Mesenchymal stem cell (in vitro differentiated cells and primary cell): ENCODE data around the gene TRMT10B.
A peak's percentile ranks its signal among the peaks of the same experiment; 100 is the strongest.

Experiments used
- DNase-seq: peaks from one replicate; pipeline ENCODE4 v3.0.0-alpha.2; 2013
- H2AFZ ChIP-seq: one replicate; pipeline ENCODE4 v1.6.1; 2013; ENCODE audit warnings: low read depth, mild to moderate bottlenecking, control low read depth, inconsistent platforms, low read length, moderate library complexity
- H2AK5ac ChIP-seq: 2 replicates; pipeline ENCODE4 v1.6.1; 2013; ENCODE audit warnings: low read length, moderate library complexity, mild to moderate bottlenecking, inconsistent platforms; ENCODE audit not compliant: severe bottlenecking
- H2BK120ac ChIP-seq: one replicate; pipeline ENCODE4 v1.6.1; 2013; ENCODE audit warnings: low read depth, mild to moderate bottlenecking, inconsistent platforms, low read length, moderate library complexity
- H2BK12ac ChIP-seq, 2 experiments: one replicate each; pipeline ENCODE4 v1.6.1; 2013; ENCODE audit warnings: inconsistent platforms in 2 of 2, low read length in 2 of 2, mild to moderate bottlenecking in 2 of 2, moderate library complexity in 2 of 2, control low read depth in 1 of 2
- H2BK15ac ChIP-seq: one replicate; pipeline ENCODE4 v1.6.1; 2013; ENCODE audit warnings: mild to moderate bottlenecking, low read depth, inconsistent platforms; ENCODE audit not compliant: poor library complexity, severe bottlenecking
- H2BK5ac ChIP-seq: 2 replicates; pipeline ENCODE4 v1.6.1; 2013; ENCODE audit warnings: low read depth, mild to moderate bottlenecking, low read length, control low read depth, inconsistent platforms; ENCODE audit not compliant: poor library complexity, severe bottlenecking
- H3K14ac ChIP-seq, 2 experiments: one replicate each; pipeline ENCODE4 v1.6.1; 2013; ENCODE audit warnings: inconsistent platforms in 2 of 2, low read length in 2 of 2, control low read depth in 1 of 2, mild to moderate bottlenecking in 1 of 2, moderate library complexity in 1 of 2
- H3K18ac ChIP-seq, 2 experiments: one replicate each; pipeline ENCODE4 v1.6.1; 2013; ENCODE audit warnings: inconsistent platforms in 2 of 2, low read length in 2 of 2, control low read depth in 1 of 2, low read depth in 1 of 2, mild to moderate bottlenecking in 1 of 2
- H3K23ac ChIP-seq, 2 experiments: one replicate each; pipeline ENCODE4 v1.6.1; 2013; ENCODE audit warnings: inconsistent platforms in 2 of 2, low read length in 2 of 2, mild to moderate bottlenecking in 2 of 2, moderate library complexity in 2 of 2, control low read depth in 1 of 2
- H3K27ac ChIP-seq: 2 replicates; pipeline ENCODE4 v1.5.1; 2013; ENCODE audit warnings: mild to moderate bottlenecking, moderate library complexity, low read length, control low read depth, inconsistent platforms; ENCODE audit not compliant: poor library complexity, severe bottlenecking
- H3K27me3 ChIP-seq, 2 experiments: 2 replicates each; pipeline versions ENCODE4 v1.6.1 to v1.7.0; 2013; ENCODE audit warnings: low read length in 2 of 2, mild to moderate bottlenecking in 2 of 2, moderate library complexity in 2 of 2, control low read depth in 1 of 2, inconsistent platforms in 1 of 2; ENCODE audit not compliant: control insufficient read depth in 1 of 2, insufficient read depth in 1 of 2
- H3K36me3 ChIP-seq, 2 experiments: 2 replicates each; pipeline versions ENCODE4 v1.6.1 to v1.7.0; 2013; ENCODE audit warnings: low read length in 2 of 2, control low read depth in 1 of 2, inconsistent platforms in 1 of 2, low read depth in 1 of 2, mild to moderate bottlenecking in 1 of 2; ENCODE audit not compliant: insufficient read depth in 2 of 2, control insufficient read depth in 1 of 2
- H3K4ac ChIP-seq, 2 experiments: one replicate each; pipeline ENCODE4 v1.6.1; 2013; ENCODE audit warnings: inconsistent platforms in 2 of 2, low read length in 2 of 2, mild to moderate bottlenecking in 2 of 2, moderate library complexity in 2 of 2, control low read depth in 1 of 2, low read depth in 1 of 2
- H3K4me1 ChIP-seq: 2 replicates; pipeline ENCODE4 v1.6.1; 2013; ENCODE audit warnings: low read depth, low read length, control low read depth; ENCODE audit not compliant: control insufficient read depth, insufficient read depth
- H3K4me2 ChIP-seq: 2 replicates; pipeline ENCODE4 v1.6.1; 2013; ENCODE audit warnings: low read length, mild to moderate bottlenecking, inconsistent platforms; ENCODE audit not compliant: poor library complexity, severe bottlenecking
- H3K4me3 ChIP-seq, 2 experiments: 2 replicates each; pipeline versions ENCODE4 v1.5.1 to v1.7.0; 2013; ENCODE audit warnings: low read length in 2 of 2, mild to moderate bottlenecking in 2 of 2, control low read depth in 1 of 2, low read depth in 1 of 2; ENCODE audit not compliant: insufficient read depth in 1 of 2
- H3K79me1 ChIP-seq: replicated peaks from 2 replicates; pipeline ENCODE4 v1.6.1; 2013; ENCODE audit warnings: mild to moderate bottlenecking, control low read depth, low read length, inconsistent platforms; ENCODE audit not compliant: poor library complexity, severe bottlenecking
- H3K9ac ChIP-seq: 2 replicates; pipeline ENCODE4 v1.7.0; 2013; ENCODE audit warnings: mild to moderate bottlenecking, low read length, moderate library complexity
- H3K9me3 ChIP-seq: 2 replicates; pipeline ENCODE4 v1.7.0; 2013; ENCODE audit warnings: mild to moderate bottlenecking, low read length; ENCODE audit not compliant: control insufficient read depth
- H4K8ac ChIP-seq: one replicate; pipeline ENCODE4 v1.6.1; 2013; ENCODE audit warnings: inconsistent platforms, mild to moderate bottlenecking, low read length, moderate library complexity
- H4K91ac ChIP-seq: one replicate; pipeline ENCODE4 v1.6.1; 2013; ENCODE audit warnings: mild to moderate bottlenecking, low read length, inconsistent platforms
- WGBS: methylation state at CpG from one replicate; pipeline ENCODE4 v1.1.7; 2013; ENCODE audit warnings: mixed read lengths; 5-methylcytosine and 5-hydroxymethylcytosine counted together

TRMT10B gene

GRCh38 chr9:37732086-37732741 lies 21.4 kb upstream of the TRMT10B start:
- Histone ChIP-seq H2AK5ac (no peak overlapping the region), H3K14ac (no peak overlapping the region), H2AFZ (no peak overlapping the region), H3K27me3 (peaks cover 17 to 72% of the 10 kb centered on the region in 2 experiments), H2BK15ac (no peak overlapping the region), H2BK12ac (no peak overlapping the region), H3K4me2 (no peak overlapping the region), H3K23ac (no peak overlapping the region), H3K18ac (no peak overlapping the region), H3K79me1 (no peaks in the 10 kb centered on the region), H3K4ac (no peak overlapping the region), H2BK120ac (no peak overlapping the region), H2BK5ac (no peak overlapping the region), H4K91ac (no peak overlapping the region), H3K4me3 (no peak overlapping the region), H3K4me1 (no peaks in the 10 kb centered on the region), H3K9ac (no peak overlapping the region), H3K36me3 (peaks cover 0 to 36% of the 10 kb centered on the region in 2 experiments), H3K9me3 (no peaks in the 10 kb centered on the region), H3K27ac (no peak overlapping the region), H4K8ac (no peak overlapping the region)
- DNase-seq: no peak
- WGBS: 93% methylated on average over 10 of the region's 10 CpGs

- Histone ChIP-seq H3K9ac (no peak overlapping the region), H3K4me1 (no peaks in the 10 kb centered on the region), H2BK120ac (no peak overlapping the region), H3K79me1 (no peaks in the 10 kb centered on the region), H3K4ac (no peak overlapping the region), H3K4me3 (no peak overlapping the region), H4K8ac (no peak overlapping the region), H3K27me3 (peaks cover 17 to 67% of the 10 kb centered on the region in 2 experiments), H2BK5ac (no peak overlapping the region), H3K4me2 (no peak overlapping the region), H3K18ac (no peak overlapping the region), H2BK15ac (no peak overlapping the region), H3K9me3 (no peaks in the 10 kb centered on the region), H3K23ac (no peak overlapping the region), H3K36me3 (peaks cover 0 to 41% of the 10 kb centered on the region in 2 experiments), H2AFZ (no peak overlapping the region), H3K27ac (no peak overlapping the region), H3K14ac (no peak overlapping the region), H2AK5ac (no peak overlapping the region), H4K91ac (no peak overlapping the region), H2BK12ac (no peak overlapping the region)
- no peak for DNase-seq
- WGBS: 49% methylated on average over 2 of the region's 2 CpGs
Observed at GRCh38 chr9:37732952-37733351, 20.7 kb upstream of the TRMT10B start.

- WGBS: 96% methylated on average over 2 of the region's 5 CpGs
- no peak overlapping the region for H3K27ac ChIP-seq
Observed at GRCh38 chr9:37739222-37739621, 14.4 kb upstream of the TRMT10B start.

DNA sequence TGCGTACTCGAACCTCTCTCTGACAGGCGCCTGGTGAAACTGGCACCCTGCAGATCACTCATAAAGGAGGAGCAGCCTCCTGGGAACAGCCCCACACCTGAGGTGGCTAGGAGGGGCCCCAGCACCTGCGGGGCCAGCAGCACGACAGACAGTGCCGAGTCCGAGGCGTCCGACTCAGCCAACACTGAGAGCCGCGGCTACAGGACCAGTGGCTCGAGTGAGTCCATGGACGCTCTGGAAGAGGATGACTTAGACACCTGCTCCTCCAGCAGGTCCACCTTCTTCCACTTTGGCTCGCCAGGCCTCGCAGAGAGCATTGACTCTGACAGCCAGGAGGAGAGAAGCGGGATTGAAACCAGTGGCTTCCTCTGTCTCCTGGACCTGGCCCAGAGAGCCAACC lies 13.5 kb upstream of the TRMT10B start:
- Histone ChIP-seq H2AFZ (no peak overlapping the region), H2AK5ac (no peak overlapping the region)

More at GRCh38 chr9:37739222-37739621, 14.4 kb upstream of the TRMT10B start:
- DNase-seq: no peak
- Histone ChIP-seq H3K4me3 (no peak overlapping the region), H3K4me1 (no peaks in the 10 kb centered on the region), H3K18ac (no peak overlapping the region), H3K4me2 (no peak overlapping the region), H3K27me3 (peaks cover 0 to 53% of the 10 kb centered on the region in 2 experiments), H3K9ac (no peak overlapping the region), H2AK5ac (no peak overlapping the region), H3K23ac (no peak overlapping the region), H3K9me3 (no peaks in the 10 kb centered on the region), H4K8ac (no peak overlapping the region), H2BK120ac (no peak overlapping the region), H3K79me1 (no peaks in the 10 kb centered on the region), H2AFZ (no peak overlapping the region), H3K4ac (no peak overlapping the region), H2BK12ac (no peak overlapping the region), H2BK5ac (no peak overlapping the region), H2BK15ac (no peak overlapping the region), H4K91ac (no peak overlapping the region), H3K14ac (peak overlapping the region in 1 of 2 experiments; percentile 53), H3K36me3 (peaks cover 0 to 39% of the 10 kb centered on the region in 2 experiments)

More for the DNA sequence above, 13.5 kb upstream of the TRMT10B start:
- Histone ChIP-seq H2BK15ac (no peak overlapping the region), H4K8ac (no peak overlapping the region), H2BK5ac (no peak overlapping the region), H2BK12ac (no peak overlapping the region), H3K9ac (no peak overlapping the region), H2BK120ac (no peak overlapping the region), H3K79me1 (no peaks in the 10 kb centered on the region), H3K4me2 (no peak overlapping the region), H3K27ac (no peak overlapping the region), H4K91ac (no peak overlapping the region), H3K9me3 (no peaks in the 10 kb centered on the region), H3K14ac (no peak overlapping the region), H3K27me3 (peaks cover 0 to 49% of the 10 kb centered on the region in 2 experiments), H3K4ac (no peak overlapping the region), H3K4me3 (no peak overlapping the region), H3K36me3 (peaks cover 0 to 46% of the 10 kb centered on the region in 2 experiments), H3K4me1 (no peaks in the 10 kb centered on the region), H3K23ac (no peak overlapping the region), H3K18ac (no peak overlapping the region)
- WGBS: 93% methylated on average over 16 of the region's 16 CpGs
- DNase-seq: no peak
